GM18520 (cell line): Measurements from ENCODE around the gene KIRREL1.

Experiments
- ATAC-seq: cut with Tn5 transposase; IDR thresholded peaks from one replicate; pipeline ENCODE4 v1.9.1; 2021; ENCODE audit not compliant: unreplicated experiment

The KIRREL1 gene

DNA sequence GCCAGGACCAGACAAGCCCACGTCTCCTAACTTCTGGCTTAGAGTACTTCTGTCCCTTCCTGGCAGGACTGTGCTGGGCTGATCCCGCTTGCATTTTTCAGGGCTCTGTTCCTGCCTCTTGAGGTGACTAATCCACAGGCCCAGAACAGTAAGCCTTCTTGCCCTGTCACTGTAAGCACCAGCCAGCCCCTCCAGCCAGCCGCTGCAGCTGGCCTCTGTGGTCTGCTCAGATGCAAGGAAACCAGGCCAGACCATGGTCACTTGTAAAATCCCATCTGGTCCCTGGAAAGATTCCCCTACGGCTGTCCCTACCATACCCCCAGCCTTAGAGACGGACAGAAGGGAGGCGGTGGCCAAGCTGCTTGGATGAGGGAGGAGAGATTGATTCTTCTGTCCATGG, 74.2 kb downstream of the KIRREL1 start:
- ATAC-seq = no peak

DNA sequence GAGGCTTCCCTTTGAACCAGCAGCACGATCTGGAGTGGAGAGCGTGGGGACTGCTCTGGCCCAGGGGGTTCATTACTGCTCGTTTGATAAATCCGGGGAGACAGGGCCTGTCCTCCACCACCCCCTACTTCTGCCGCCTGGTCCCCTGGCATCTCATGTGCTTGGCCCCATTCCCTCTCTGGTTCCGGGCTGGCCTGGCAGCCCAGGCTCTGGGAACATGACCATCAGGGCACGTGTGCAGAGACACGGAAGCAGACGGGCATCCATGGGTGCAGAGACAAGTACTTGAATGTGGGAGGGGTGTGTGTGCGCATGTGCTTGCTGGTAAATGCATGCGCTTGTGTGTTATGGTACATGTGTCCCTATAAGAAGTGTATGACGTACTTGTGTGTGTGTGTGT, 75.5 kb downstream of the KIRREL1 start:
- ATAC-seq = no peak

DNA sequence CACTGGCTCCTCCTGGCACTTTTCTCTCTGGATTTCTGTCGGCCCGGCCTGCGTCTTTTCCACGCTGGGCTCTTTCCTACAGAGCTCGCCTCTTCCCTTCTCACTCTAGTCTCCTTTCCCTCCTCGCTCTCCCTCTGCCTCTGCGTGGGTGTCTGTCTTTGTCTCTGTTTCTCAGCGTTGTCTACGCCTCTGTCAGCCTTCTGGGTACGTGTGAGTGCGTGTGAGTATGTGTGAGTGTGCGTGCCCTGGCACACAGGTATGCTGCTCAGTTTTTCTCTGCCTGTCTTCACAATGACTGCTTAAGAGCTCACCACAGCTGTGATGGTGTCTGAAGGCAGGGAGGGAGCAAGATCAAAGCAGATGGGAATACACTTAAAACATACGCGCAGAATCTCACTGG, 77.7 kb downstream of the KIRREL1 start:
- no peak for ATAC-seq

DNA sequence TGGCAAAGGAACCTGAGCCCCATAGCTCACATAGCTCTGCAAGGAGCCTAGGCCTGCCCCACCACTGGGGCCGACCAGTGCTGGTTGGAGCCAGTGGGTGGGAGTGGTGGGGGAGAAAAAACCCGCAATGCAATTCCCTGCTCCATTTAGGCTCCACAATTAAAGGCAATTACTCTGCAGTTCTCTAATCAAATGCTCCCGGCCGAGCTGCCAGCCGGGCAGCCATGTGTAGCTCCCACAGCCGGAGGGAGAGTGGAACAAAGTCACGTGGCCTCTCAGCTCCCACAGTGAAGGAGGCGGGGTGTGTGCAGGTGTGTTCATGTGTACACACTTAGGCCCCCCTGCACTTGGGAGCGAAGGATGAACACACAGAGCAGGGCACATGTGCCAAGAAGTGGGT, 81.6 kb downstream of the KIRREL1 start:
- ATAC-seq = no peak

DNA sequence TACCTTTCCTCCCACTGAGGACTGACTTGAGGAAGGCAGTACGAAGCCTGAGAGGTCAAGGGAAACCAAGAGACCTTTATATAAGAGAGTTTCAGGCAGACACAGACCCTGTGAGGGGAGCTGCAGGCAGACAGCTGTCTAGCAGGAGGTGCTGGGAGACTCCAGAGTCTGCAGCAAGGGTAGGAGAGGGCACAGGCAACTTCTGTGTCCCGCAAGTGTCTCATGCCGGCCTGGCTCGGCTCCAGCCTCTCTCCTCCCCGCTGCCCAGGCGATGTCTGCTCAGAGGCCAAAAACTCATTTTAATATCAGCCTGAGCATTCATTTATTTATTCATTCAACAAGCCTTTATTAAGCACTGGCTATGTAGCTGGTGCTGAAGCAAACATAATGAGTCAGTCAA, 83.0 kb downstream of the KIRREL1 start:
- no peak for ATAC-seq

DNA sequence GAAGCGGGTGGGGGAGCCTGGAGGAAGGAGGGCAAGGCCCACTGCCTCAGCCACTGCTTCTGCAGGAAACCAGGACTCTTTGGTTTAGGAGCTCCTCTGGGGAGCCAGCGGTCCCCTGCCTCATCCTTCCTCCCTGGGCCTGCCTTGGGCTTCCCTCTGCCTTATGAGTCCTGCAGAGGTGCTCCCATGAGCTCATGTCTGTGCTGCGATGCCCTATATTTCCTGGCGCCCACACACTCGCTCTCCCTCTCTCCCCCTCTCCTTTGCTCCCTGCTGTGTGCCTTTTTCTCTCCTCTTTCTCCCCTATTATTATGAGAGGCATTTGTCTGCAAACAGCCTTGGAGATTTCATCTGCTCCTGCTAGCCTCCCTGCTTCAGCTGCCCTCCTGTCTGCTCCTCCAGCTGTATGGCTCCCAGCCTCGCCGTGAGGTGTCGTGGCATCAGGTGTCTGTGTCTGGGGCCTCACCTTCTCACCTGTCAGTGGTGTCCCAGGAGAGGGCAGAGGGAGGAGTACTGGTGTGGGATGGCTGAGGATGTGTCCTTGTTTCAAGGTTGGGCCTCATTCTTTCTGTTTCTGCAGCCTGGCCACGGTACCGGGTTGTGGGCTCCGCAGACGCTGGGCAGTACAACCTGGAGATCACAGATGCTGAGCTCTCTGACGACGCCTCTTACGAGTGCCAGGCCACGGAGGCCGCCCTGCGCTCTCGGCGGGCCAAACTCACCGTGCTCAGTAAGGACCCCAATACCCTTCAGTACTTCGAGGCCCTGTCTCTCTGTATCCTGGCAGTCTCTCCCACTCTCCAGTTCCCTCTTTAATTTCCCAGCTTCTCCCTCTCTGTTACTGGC, 84.2 kb downstream of the KIRREL1 start:
- ATAC-seq = no peak

DNA sequence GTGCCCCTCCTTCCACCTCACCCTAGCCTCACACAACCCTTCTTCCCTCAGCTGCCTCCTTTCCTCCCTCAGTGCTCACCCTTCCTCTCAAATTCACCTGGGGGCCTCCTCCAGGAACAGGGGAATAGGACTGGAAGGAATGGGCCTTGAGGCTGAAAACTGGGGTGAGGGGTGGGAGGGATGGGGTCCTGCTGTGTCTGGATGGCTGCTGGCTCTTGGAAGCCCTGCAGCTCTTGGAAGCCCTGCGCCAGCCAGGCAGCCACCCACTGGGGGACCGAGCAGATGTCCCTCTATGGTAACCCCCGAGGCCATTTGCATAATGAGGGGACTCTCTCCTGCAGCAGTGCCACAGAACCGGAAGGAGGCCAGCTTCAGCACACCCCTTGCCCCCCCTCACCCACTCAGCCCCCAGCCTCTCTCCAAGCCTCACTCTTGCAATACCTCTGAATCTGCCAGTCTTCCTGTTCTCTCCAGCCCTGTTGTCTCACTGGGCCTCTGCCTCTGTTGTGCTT, 85.2 kb downstream of the KIRREL1 start:
- ATAC-seq = no peak

DNA sequence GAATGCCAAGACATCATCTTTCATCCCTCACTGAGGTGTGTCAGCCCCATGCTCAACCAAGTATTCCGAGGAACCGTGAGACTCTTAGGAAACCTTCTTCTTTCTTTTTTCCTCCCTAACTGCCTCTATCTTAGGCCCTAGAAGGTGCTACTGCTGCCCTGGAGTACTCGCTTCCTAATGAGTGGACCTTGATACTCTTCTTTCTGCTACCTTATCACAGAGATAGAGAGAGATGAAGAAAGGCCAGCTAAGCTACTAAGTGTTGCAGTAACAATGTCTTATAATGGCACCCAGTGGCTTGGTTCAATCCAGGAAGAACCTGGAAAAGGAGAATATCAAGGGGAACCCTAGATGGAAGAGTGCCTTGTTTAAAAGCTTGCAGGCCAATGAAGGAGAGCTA, 86.6 kb downstream of the KIRREL1 start:
- no peak for ATAC-seq

DNA sequence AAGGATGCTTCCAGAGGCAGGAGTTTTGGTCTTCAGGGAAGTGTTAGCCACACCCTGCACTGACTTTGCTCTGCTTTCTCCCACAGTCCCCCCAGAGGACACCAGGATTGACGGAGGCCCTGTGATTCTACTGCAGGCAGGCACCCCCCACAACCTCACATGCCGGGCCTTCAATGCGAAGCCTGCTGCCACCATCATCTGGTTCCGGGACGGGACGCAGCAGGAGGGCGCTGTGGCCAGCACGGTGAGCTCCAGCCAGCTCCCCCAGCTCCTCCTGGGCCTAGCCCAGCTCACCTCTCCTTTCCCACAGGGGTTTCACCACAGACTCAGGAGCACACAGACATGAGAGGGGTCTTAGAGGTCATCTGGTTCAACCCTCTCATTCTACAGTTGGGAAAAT, 90.9 kb downstream of the KIRREL1 start:
- ATAC-seq = no peak

DNA sequence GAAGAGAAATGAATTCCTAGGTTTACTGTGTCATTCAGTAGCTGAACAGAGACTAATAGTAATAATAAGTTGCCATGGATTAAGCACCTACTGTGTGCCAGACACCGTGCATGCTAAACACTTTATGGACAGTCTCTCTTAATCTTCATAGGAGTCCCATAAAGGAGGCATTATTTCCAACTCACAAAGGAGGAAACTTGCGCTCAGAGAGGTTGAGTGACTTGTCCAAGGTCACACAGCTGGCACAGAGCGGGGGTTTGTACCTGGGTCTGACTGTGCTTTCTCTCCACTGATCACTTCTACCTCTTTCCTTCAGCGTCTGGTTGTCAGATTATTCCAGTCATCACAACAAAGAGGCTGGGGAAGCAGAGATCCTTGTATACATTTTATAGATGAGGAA, 91.3 kb downstream of the KIRREL1 start:
- ATAC-seq = no peak

DNA sequence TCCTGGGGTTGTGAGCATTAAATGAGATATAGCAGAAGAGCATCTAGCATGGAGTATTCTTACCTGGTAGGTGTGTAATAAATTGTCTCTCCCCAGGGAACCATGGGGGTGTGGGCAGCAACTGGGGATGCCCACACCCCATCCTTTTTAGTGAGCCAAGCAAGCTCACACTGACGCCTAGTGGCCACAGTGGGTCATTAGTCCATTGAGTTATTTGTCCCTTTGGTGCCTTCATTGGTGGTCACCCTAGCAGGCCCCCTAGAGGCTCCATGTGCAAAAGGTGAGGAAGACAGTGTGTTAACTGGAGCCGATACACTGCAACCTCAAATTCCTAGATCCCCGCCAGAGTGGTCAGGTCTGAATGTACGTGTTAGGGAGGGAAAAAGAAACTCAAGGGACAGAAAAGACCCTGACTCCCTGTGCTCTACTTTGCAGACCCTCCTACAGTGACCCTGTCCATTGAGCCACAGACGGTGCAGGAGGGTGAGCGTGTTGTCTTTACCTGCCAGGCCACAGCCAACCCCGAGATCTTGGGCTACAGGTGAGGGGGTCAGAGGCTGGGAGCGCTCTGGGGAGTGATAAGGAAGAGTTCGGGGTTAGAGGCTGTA, 94.0 kb downstream of the KIRREL1 start:
- no peak for ATAC-seq

DNA sequence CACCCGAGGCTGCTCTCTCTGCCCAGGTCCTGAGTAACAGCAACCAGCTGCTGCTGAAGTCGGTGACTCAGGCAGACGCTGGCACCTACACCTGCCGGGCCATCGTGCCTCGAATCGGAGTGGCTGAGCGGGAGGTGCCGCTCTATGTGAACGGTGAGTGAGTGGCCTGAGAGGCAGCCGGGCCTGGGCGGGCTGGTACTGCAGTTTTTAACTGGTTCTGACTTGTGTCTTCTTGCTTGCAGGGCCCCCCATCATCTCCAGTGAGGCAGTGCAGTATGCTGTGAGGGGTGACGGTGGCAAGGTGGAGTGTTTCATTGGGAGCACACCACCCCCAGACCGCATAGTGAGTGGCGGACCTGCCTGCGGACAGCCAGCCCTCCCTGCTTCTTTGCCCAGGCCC, 96.0 kb downstream of the KIRREL1 start:
- ATAC-seq = no peak

DNA sequence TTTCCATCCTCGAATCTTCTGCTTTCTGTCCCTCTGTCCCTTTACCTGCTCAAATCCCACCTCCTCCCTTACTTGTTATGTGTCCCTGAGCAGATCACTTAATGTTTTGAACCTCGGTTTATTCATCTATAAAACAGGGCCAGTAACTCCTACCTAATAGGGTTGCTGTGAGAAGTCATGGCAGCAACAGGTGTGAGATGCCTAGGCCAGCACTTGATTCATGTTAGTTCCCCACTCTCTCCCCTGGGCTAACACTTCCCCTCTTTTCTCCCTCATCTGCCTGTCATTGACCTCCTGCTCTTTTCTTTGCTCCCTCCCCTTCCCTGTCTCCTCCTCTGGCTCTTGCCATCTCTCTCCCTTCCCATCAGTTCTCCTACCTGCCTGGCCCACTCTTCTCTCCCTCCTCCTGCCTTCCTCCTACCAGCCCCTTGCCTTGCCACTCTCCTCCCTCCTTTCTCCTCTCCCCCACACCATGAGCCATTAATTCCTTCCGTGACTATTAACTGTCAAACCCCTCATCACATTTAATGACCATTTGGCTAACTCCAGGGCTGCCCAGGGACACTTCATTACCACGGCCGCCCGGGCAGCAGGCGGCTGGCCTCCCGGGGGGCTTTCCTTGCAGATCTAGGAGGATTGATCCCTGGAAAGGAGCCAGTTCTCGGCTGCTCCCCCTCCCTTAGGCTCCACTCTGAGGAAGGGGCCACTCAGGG, 96.6 kb downstream of the KIRREL1 start:
- ATAC-seq = no peak

DNA sequence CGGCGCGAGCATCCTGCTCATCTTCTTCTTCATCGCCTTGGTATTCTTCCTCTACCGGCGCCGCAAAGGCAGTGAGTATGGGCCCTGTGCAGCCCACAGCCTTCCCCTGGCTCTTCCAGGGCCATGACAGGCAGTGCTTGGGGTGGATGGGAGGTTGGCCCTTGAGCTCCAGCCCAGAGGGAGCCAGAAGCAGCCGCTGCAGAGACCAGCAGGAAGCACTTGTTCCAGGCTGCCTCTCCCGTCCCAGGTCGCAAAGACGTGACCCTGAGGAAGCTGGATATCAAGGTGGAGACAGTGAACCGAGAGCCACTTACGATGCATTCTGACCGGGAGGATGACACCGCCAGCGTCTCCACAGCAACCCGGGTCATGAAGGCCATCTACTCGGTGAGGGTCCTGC, 99.9 kb downstream of the KIRREL1 start:
- no peak for ATAC-seq

DNA sequence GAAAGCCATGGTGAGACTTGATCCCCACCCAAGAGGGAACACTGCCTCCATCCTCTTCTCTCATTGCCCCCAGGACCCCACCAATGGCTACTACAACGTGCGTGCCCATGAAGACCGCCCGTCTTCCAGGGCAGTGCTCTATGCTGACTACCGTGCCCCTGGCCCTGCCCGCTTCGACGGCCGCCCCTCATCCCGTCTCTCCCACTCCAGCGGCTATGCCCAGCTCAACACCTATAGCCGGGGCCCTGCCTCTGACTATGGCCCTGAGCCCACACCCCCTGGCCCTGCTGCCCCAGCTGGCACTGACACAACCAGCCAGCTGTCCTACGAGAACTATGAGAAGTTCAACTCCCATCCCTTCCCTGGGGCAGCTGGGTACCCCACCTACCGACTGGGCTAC, 101.1 kb downstream of the KIRREL1 start:
- no peak for ATAC-seq

DNA sequence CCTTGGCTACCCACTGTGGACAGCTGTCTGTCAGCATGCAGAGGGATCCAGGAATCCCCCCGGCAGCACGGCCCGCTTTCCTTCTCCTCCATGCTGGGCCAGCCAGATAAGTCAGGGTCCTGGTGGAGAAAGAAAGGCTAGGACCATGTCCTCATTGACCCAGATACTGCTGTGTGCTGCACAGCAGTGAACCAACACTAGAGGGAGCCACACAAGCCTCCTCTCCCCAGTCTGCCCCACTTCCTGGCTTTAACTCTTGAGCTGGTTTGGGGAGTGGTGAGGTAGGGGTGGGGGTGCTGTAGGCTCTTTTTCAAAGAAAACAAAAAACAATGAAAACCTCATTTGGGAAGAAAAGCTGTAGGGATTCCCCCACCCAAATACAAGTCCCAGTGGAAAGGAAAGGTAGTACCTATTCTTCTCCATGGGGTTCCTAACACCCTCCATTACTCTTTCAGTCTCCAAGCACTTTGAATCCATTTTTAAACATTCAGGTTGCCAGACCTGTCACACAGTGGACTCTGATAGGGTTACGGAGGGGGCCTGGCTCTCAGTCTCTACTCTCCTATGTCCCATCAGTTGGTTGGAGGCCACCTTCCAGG, 102.4 kb downstream of the KIRREL1 start:
- ATAC-seq = no peak

DNA sequence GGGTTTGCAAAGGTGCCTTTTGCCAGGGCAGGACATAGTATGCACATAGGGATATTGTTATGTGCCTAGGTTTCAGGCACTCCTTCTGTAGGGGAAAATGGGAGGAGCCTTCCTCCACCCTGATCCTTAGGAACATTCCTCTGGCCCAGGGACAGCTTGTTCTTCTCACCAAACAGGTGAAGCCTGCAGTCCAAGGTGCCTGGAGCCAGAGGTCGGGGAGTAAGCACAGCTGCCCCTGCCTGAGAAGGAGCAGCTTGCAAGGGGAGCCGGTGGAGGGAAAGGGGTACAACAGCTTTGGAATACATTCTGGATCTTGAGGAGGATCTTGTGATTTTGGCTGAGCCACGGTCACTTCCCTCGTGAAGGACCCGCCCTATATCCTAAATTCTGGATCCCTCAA, 104.8 kb downstream of the KIRREL1 start:
- ATAC-seq = no peak

DNA sequence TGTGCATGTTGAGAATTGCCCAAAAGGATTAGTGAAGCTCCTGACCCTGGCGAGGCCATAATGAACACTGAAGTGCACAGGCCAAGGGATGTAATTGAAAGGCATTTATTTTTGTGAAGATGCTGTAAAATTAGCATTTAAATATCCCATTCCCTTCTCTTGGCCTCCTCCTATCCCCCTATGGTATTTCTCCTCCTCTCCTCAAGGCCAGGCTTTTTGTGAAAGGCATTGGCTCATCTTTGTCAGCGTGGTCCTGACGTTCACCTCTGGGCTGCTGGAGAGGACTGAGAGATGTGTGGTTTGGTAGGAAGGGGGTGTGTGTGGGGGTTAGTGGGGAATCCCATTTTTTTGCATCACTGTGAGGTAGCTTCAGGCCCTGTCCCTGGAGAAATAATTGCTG, 105.7 kb downstream of the KIRREL1 start:
- no peak for ATAC-seq

DNA sequence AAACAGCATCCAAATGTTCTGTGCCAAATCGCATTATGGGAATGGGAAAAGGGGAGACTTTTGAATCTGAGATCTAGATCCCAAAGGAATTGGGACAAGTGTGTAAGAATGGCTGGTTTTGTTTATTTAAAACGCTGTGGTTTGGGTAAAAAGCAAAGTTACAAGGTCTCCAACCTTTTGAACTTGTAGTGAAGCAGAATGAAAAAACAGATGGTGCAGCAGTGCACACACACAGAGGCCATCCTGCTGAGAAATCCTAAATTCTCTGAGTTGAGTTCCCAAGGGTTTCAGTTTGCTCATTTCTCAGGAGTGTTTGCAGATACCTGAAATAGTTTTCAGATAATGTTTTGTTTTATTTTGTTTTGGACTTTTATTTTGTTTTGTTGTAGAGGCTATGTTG, 107.1 kb downstream of the KIRREL1 start:
- no peak for ATAC-seq

DNA sequence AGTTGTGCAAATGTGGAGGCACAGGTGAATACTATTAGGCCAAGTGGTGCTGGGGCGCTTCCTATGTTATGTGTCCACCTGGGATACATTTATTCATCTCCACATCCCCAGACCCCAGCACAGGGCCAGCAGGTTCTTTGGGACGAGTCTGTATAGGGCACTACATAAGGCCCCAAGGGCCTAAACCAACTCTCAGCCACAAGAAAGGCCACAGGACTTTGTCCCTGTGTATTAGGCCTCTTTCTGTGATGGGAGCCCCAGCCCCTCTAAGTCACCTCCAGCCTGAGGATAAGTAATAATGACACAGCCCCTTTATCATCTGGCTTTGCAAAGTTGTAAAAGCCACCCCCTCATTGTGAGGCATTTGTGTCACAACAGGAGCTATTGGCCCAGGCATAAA, 108.0 kb downstream of the KIRREL1 start:
- no peak for ATAC-seq

DNA sequence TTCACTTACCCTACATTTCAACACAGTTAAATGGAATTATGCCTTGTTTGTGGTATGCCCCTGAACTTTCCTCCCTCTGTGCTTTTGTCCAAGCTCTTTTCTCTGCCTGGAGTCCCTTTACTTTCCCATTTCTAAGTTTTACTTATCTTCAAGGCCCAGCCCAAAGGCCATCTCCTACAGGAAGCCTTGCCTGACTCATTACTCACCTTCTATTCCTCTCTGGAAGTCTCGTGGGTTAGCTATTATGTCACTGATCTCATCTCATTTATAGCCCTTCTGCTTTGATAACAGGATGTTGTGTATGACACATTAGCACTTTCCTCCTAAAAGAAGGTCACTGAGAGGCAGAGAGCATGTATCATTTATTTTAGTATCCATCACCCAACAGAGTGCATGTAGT, 108.5 kb downstream of the KIRREL1 start:
- ATAC-seq = no peak
